GM19023 (cell line): ENCODE data around the gene IDH3A.

Experiments used
- ATAC-seq: cut with Tn5 transposase; IDR thresholded peaks from one replicate; pipeline ENCODE4 v1.9.1; 2021; ENCODE audit warnings: mild to moderate bottlenecking, moderate library complexity; ENCODE audit not compliant: unreplicated experiment

The IDH3A gene

DNA sequence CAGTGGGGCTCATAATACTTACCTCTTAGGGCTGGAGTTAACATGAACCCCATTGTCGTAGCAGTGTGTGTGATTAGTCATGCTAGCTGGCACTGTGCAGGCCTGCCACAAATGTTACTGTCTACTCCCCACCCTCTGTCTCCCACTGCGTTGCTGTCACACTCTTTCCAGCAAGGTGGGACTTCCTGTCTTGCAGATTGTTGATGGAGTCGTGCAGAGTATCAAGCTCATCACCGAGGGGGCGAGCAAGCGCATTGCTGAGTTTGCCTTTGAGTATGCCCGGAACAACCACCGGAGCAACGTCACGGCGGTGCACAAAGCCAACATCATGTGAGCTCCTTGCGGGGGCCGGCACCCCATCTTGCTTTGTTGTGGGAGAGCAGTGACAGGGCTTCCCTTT, 12.9 kb downstream of the IDH3A start:
- ATAC-seq, result no peak

DNA sequence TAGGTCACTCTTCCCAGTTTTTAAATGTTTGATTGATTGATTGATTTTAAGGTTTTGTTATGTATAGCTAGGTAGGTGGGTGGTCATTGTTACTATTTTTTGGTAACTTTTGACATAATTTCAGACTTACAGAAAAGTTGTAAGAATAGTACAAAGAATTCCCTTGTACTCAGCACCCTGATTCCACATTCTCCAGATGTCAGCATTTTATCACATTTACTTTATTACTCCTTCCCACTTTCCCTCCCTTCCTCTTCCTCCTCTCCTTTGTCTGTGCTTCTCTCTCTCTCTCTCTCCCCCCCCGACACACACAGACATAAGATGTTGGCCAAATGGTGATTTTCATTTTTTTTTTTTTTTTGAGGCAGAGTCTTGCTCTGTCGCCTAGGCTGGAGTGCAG, 14.8 kb downstream of the IDH3A start:
- no peak for ATAC-seq

DNA sequence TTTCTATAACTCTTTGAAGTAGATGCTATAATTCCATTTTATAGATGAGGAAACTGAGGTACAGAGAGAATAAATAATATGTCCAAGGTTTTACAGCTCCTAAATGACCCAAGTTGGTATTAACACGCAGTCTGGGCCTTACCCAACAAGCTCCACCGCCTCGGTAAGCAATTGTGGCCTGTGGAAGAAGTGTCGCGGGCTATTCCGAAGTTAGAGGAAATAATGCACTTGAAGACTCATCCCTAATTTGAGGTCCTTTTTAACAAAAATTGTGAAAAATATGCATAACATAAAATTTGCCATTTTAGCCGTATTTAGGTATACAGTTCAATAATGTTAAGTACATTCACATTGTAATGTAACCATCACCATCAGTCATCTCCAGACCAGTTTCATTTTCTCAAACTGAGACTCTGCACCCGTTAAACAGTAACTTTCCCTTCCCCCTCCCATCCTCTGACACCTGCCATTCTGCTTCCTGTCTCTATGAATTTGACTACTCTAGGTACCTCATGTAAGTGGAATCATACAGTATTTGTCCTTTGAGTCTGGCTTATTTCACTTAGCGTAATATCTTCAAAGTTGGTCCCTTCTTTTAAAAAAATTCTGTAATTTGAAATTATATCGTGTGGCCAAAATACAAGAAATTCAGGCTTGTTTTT, 18.2 kb downstream of the IDH3A start:
- ATAC-seq, result peak; percentile 58

DNA sequence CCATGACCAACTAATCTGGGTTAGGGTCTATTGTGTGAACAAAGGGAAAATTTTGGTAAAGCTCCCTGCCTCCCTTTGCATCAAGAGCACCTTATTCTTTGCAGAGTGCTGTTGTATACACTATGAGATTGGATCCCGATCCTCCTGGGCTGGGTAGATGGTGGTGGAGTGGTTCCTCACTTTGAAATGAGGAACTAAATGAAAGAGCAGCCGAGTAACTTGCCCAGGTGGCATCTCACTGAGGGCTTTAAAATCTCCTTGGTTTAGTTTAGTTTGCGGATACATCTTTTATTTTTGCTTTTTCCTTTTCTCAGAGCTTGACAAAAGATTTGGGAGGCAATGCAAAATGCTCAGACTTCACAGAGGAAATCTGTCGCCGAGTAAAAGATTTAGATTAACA, 19.4 kb downstream of the IDH3A start:
- ATAC-seq, result no peak

DNA sequence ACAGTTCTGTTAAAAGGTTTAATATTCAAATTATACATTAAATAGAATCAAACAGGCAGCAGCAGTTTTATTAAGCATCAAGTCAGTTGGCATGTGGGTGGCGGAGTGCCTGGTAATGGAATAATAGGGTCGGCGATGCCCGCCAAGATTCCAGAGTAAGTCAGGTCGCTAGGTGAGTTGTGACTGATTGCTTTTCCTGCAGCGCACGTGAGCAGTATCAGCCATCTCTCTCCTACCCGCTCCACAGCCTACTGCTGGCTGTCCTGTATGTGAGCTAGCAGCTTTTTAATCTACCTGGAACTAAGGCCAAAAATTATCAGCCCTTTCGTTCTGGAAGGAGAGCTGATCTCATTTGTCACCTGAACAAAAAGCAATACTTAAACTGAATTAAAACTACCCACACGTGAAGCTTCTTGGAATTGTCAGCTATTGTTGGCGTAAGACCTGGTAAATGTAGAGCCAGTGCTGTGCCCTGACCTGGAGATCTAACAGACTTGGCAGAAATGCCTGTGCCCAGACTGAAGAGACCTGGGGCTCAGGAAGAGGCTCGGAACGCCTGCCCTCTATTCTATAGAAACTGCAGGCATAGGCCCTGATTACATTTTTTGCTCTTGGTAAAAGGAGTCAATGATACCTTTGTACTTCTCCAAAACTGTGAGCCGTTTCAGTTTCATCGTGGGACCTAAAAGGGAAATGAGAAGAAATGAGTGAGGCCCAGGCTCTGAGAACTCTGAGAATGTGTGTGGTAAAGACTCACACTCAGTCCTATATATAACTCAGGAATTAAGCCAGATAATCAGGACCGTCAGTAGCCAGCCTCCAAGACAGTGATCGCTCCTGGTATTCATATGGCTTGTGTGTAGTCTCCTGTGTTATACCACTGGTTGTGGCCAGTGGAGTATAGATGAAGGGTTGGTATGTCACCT, 21.9 kb downstream of the IDH3A start:
- peak; percentile 62 for ATAC-seq

DNA sequence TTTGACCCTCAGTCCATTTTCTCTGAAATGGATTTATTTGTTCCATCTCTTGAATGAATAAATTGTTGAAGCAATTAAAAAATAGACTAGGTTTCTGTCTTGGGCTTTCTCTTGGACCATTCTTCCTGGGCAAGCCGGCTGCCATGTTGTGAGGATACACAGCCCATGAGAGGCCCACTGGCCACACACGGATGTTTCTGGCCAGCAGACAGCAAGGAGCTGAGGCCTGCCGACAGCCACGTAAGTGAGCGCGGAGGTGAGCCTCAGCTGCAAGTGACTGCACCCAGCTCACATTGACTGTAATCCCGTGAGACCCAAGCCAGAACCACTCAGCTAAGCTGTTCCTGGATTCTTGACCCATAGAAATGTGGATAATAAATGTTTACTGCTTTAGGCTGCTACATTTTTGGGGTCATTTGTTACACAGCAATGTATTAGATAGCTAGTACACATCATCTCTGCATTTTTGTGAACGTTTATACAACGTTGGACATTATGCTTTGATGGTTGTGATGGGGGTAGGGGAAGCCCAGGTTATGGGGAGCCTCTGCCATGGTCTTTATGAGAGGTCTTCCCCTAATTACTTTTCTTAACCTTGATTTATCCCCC, 22.8 kb downstream of the IDH3A start:
- ATAC-seq, result no peak

DNA sequence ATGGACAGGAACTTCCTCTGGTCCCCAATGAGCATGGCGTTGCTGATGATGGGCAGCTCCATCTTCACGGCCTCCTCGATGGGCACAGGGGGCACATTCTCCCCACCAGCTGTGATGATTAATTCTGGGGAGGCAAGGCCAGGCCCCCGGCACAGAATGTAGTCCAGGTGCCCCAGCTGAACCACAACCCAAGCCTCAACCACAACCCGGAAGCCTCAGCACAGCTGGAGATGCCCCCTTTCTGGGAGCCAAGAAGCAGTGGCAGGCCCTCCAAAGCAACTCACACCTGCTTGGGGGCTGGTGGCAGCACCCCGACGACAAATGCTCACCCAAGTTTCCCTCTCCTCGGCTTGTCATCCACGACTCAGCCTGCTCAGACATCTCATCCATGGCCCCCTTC, 25.2 kb downstream of the IDH3A start:
- ATAC-seq, result no peak

DNA sequence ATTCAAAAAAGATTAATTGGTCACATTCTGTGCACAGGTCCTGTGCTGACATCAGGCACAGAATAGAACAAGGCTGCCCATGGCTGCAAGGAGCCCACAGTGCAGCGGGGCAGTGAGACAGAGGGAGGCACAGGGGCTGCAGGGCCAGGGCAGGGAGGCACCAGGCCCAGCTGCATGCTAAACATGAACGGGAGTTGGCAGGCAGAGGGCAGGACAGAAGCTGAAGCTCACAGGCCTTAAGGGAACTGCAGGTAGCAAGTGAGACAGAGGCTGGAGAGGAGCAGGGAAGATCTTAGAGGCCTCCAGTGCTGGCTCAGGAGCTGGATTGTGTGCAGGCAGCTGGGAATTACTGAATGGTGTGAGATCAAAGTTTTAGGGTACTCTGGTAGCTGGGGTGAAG, 26.2 kb downstream of the IDH3A start:
- ATAC-seq, result no peak

DNA sequence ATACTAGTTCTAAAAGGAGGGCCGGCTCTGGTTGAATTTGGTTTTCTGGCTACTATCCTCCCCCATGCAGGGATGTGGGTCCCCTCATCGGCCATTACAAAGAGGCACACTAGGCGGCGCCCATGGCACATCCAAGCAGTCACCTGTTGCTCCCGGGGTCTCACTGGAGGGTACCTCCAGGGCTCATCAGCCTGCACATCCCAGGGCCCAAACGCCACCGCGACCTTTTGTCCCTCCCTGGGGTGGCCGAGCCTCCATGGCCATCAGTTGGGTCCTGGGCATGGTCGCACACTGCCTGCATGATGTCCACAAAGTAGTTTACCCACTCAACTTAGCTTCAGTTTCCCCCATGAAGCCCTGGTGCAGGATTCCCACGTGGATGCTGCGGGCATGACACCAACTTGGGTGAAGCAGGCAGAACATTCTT, 28.3 kb downstream of the IDH3A start:
- ATAC-seq, result no peak

DNA sequence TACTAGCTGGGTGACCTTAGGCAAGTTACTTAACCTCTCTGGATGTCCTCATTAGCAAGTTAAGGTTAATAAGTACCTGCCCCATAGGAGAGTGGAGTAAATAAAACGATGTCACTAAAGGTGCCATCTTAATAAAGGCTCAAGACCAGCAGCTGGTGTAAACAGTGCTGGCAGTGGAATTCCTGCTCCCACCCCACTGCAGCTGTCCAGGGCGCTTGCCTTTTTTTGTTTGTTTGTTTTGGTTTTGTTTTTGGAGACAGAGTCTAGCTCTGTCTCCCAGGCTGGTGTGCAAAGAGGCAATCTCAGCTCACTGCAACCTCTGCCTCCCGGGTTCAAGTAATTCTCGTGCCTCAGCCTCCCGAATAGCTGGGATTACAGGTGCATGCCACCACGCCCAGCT, 28.9 kb downstream of the IDH3A start:
- ATAC-seq, result no peak

DNA sequence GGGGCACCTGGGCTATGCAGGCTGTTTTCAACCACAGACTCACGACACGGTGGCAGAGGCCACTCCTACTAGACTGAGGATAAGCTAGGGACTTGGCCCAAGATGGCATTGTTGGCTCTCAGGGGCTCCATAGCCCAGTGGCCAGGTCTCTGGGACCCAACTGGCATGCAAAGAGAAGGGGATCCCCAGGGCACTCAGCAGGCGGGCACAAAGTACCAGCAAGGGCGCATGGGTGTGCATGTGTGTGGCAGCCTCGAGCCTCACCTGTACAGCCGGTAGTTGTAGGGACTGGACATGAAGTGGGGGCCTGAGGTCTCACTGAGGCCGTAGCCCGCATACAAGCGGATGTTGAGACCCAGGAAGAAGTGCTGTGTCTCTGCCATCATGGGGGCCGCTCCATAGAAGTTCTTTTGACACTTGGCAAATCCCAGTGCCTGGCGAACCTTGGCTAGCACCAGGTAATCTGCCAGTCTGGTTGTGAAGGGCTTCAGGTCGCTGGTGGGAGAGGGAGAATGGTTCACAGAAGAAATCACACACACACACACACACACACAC, 30.2 kb downstream of the IDH3A start:
- no peak for ATAC-seq

DNA sequence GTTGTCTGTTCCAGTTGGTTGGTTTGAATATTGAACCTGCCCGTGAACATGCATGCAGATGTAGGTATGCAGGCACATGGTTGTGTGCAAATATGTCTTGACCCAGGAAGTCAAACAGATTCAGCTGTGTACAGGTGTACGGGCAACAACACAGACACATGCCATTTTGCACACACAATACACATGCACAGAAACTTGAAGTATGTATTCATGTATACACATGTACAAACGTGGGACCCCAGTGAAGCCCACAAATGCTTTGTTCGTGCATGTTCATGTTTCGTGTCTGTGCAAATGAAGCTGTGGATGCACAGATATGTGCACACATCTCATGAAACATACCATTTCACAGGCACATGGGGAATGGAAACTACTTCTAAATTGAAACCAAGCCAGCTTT, 30.7 kb downstream of the IDH3A start:
- no peak for ATAC-seq

DNA sequence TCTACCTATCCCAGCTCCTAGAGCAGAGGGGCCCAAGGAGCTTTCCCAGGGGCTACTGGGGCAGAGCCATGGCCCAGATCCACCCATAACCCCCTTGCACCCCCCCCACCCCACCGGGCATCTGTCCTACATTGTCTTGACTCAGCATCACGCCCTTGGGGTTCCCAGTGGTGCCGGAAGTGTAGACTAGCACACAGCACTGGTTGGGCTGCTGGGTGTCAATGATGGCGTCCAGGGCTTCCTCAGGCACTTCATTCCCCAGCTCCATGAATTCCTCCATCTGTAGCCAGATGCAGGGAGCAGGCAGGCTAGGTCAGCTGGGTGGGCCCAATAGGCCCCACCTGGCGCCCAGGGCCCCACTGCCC, 33.2 kb downstream of the IDH3A start:
- ATAC-seq, result no peak

DNA sequence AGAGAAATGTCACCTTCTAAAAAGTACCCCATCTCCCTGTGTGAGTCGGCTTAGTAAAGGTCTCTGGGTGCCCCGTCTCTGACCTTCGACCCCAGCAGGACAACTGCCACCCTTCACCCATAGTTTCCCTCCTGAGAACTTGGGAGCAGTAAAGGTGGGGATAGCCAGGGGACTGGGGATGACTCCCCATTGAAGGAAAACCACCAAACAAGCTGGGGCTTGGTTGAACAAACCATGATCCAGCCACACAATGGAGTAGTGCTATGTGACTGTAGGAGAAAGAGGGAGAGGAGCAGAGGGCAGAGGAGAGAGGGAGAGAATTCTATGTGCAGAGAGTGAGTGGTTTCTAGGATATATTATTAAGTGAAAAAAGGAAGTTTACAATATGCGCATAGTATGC, 33.7 kb downstream of the IDH3A start:
- no peak for ATAC-seq

DNA sequence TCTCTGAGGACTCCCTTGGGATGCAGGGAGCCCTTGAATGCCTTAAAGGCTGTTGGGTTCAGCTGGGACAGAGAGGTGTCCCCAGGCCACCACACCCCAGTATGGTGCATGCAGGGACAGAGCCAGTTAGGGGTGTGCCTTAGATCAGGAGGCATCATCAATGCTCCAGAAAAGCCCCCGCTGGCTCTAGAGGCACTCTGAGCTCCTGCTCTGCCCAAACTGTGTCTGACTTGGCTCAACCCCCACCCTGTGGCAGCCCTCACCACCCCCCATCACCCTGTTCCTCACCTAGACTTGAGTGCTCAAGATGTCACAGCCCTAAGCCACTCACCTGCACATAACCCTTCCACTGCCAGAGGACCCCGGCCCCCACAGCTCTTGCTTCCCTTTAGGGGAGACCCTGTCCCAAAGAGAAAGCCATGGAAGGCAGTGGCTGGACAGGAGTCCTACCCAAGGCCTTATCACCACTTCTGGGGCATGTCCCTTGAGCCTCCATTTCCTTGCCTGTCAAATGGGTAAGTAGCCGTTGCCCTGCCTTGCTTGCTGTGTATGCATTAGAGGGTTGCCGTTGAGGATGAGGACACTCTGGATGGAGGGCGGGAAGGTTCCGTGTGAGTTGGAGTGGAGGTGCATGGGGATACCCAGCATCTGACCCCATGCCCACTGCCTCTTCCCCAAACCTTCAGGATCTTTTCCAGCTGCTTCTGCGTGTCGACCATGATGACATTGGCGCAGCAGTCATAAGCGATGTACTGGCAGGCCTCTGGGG, 43.8 kb downstream of the IDH3A start:
- no peak for ATAC-seq

DNA sequence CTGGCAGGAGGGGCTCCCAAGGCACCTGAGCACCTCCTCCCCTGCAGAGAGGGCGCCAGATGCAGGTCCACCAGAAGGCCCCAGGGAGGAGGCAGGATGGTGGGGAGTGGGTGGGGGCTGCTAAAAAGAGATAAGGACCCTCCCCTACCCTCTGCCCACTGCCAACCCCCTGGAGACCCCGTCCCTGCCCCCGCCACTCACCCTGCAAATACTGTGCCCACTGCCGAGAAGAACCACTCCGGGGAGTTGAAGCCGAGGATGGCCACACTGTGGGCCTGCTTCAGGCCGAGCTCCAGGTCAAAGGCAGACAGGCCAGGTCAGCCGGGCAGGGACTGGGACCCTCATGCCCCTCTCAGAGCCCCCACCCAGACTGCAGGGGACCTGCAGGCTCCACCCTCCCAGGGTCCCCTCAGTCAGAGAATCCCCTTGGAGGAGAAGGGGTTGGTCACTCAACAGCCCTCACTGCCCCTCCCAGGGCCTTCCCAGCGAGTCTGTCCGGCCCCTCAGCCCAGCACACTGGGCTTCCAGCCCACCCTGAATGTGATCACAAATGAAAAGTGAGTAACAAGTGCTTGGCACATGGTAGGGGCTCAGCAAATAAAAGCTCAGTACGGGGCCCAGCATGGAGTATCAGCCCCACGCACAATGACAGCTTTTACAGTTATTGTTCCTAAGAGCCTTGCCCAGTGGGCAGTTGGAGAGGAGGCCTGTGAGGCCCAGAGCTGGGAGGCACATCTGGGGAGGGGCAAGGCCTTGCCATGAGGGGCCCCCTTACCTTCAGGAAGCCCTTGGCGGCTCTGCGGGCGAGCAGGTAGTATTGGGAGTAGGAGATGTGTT, 44.8 kb downstream of the IDH3A start:
- ATAC-seq, result no peak

DNA sequence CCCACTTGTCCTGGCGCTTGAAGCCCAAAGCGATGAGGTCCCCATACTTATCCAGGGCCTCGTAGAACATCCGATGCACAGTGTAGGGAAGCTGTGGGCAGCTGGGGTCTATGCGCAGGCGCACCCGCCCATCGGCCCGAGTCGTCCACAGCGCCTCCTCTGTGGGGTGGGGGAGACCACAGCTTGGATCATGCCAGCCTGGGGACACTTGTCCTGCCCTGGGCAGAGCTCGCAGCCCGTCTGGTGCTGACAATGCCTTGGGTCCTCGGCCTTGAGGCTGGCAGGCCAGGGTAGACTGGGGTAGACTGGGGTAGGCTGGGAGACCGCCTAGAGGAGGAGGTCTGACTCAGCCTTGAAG, 45.4 kb downstream of the IDH3A start:
- no peak for ATAC-seq

DNA sequence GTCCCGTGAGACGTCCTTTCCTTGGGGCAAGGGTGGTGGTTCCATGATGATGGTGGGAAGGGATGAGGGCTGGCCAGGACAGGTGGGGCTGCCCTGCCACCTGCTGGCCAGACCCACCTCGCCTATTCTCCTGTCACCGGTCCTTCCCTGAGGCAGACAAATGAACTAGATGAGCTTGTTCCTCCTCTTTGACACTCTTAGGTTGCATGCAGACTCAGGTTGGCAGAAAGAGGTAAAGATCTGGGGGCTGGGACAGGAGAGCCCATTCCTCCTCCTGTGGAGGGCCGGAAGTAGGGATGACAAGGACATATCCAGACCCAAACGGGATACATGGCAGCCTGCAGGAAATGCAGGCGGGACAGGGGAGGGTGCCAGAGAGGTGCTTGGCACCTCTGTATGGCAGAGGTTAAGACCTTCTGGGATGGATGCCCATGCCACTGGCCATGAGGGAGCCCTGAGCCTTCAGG, 46.6 kb downstream of the IDH3A start:
- no peak for ATAC-seq

DNA sequence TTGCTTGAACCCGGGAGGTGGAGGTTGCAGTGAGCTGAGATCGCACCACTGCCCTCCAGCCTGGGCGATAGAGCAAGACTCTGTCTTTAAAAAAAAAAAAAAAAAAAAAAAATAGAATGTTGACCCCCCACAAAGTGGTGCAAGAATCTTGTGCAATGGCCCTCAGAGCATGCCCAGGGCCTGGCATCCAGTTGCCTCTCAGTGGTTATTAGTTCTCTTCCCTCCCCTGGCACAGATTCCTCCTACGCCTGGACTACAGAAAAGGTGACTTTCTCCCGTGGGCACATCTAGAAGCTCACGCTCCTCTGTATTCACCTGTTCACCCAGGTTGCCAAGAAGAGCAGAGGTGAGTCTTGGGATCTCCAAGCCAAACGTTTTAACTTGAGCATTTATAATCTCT, 48.5 kb downstream of the IDH3A start:
- no peak for ATAC-seq

DNA sequence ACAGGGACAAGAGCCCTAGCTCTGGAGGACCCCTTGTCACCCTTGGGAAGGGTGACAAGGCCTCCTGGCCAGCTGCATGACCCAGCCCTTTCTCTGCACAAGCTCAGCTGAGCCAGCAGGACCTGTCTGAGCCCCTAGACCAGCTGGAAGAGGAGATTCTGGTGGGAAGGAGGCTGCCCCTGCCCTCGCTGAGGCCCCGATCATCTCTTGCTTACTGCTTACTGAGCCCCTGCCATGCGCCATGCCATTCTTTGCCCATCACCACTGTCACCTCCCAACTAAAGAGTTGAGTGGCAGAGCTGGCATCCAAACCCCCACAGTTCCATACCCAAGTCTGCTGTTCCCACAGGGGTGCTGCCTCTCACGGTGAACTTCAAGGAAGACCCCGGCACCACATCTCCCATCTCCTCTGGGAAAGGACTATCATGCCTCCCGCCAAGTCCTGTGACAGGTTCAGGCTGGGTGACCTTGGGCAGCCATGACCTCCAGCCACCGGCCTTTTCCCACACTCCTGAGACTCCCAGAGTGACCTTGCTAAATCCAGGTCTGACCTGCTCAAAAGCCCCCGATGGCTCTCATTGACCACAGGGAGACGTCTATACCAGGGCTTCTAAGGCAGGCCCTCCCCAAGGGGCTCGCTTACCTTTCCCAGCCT, 51.2 kb downstream of the IDH3A start:
- no peak for ATAC-seq
